Stomach (tissue), 9 donors: ENCODE results near the gene NT5C2. TPM values are rescaled to one million over a fixed set of nuclear protein-coding genes. Genes with fewer than 3 reads are reported as not detected.
"Not testable (repeated sequence)": the region's sequence is repeated elsewhere in the genome, so short reads cannot be mapped to it uniquely, and the experiment has no call there.

ENCODE experiments used
- DNase-seq, 2 donors: peaks; one replicate each; pipeline versions ENCODE4 v3.0.0 to v3.0.0-alpha.2; 2013 to 2019
- H3K27ac ChIP-seq, 5 donors: fragments of 200-600 bp in 4 of 5; sonication (generic) in 4 of 5; one replicate each; pipeline ENCODE4 v1.5.1; 2013 to 2019; ENCODE audit warnings: mild to moderate bottlenecking in 1 of 5, moderate library complexity in 1 of 5
- H3K27me3 ChIP-seq, 3 donors: fragments of 200-600 bp; sonication (generic); one replicate each; pipeline ENCODE4 v1.5.1; 2017 to 2019; ENCODE audit warnings: mixed run types in 1 of 3
- H3K36me3 ChIP-seq, 4 donors: fragments of 200-600 bp; sonication (generic); 1 replicate in 3 of 4; 2 replicates in 1 of 4; pipeline ENCODE4 v1.5.1; 2016 to 2019
- H3K4me1 ChIP-seq, 4 donors: fragments of 200-600 bp; sonication (generic); one replicate each; pipeline ENCODE4 v1.5.1; 2016 to 2019
- H3K4me3 ChIP-seq, 4 donors: fragments of 200-600 bp; sonication (generic) in 3 of 4; one replicate each; pipeline ENCODE4 v1.5.1; 2016 to 2019; ENCODE audit warnings: mild to moderate bottlenecking in 1 of 4
- H3K9me3 ChIP-seq, 4 donors: fragments of 200-600 bp; sonication (generic); one replicate each; pipeline ENCODE4 v1.5.1; 2016 to 2019
- CTCF ChIP-seq, 7 experiments: fragments of 450-650 bp in 4 of 7; fragments of 200-600 bp in 3 of 7; sonication (generic) in 3 of 7; IDR thresholded peaks; one replicate each; pipeline ENCODE4 v1.5.1; 2016 to 2019; ENCODE audit warnings: antibody characterized with exemption in 7 of 7, control low read depth in 2 of 7, mild to moderate bottlenecking in 1 of 7
- EP300 ChIP-seq: sonication (generic); formaldehyde crosslinking; IDR thresholded peaks from one replicate; pipeline ENCODE4 v1.6.1; 2017; ENCODE audit warnings: antibody characterized with exemption
- POLR2A ChIP-seq, 4 donors: fragments of 450-650 bp; IDR thresholded peaks; one replicate each; pipeline ENCODE4 v1.6.1; 2016; ENCODE audit warnings: antibody characterized with exemption in 4 of 4, control low read depth in 2 of 4, mild to moderate bottlenecking in 1 of 4, moderate library complexity in 1 of 4
- POLR2AphosphoS5 ChIP-seq, 3 donors: sonication (generic); formaldehyde crosslinking; IDR thresholded peaks; one replicate each; pipeline ENCODE4 v1.6.1; 2016; ENCODE audit warnings: antibody characterized with exemption in 3 of 3
- WGBS, 5 donors: extraction: QIAGEN DNeasy Blood & Tissue Kit in 3 of 5; methylation state at CpG; one replicate each; pipeline versions ENCODE4 v1.1.5 to v1.1.7; 2013 to 2018; 5-methylcytosine and 5-hydroxymethylcytosine counted together
- intact Hi-C: fragments of 100-400 bp; cut with DNase I; formaldehyde crosslinking; loops from one replicate; pipeline ENCODE4 v1.15.1; 2023; ENCODE audit warnings: low total_unique reads
- polyA plus RNA-seq, 3 donors: library from polyadenylated mRNA; stranded (reverse); fragments of 200-250 nt; gene quantifications; one replicate each; pipeline ENCODE4 v1.2.3, GENCODE V29; 2013
- total RNA-seq, 5 donors: library from RNA; depleted of rRNA; stranded (reverse); fragments of >200 nt; gene quantifications; one replicate each; pipeline versions ENCODE4 v1.1.0 to v1.2.3, GENCODE V29; 2014 to 2016
- donor health status: healthy with polysubstance abuse.
- donor health status: Bipolar disorder and iron deficiency.
- donor health status: healthy.

The NT5C2 gene
- total and polyA plus RNA-seq, 8 donors: 20.0 to 176 (median 35.6) TPM

GRCh38 chr10:103225939-103226338 lies 32.9 kb upstream of the NT5C2 start:
- H3K9me3 ChIP-seq: peaks cover 12 to 28% (median 20%) of the 10 kb centered on the region in 4 donors
- H3K27ac ChIP-seq: no peak overlapping the region
- H3K36me3 ChIP-seq: no peaks in the 10 kb centered on the region
- intact Hi-C loops: no loop called here
- H3K4me1 ChIP-seq: peaks cover 7 to 30% (median 9%) of the 10 kb centered on the region in 4 donors
- H3K27me3 ChIP-seq: no peaks in the 10 kb centered on the region
- no peak for DNase-seq
- no peak overlapping the region for H3K4me3 ChIP-seq
- TF ChIP-seq POLR2AphosphoS5 (IDR thresholded peaks at IDR 0.05) (no peak), POLR2A (IDR thresholded peaks at IDR 0.05) (no peak), EP300 (no peak), CTCF (IDR thresholded peaks at IDR 0.05) (no peak)

GRCh38 chr10:103224721-103225120 lies 31.6 kb upstream of the NT5C2 start:
- H3K4me1 ChIP-seq: peaks cover 0 to 20% (median 2%) of the 10 kb centered on the region in 4 donors
- H3K36me3 ChIP-seq, H3K27ac ChIP-seq, H3K4me3 ChIP-seq, intact Hi-C loops, DNase-seq, H3K27me3 ChIP-seq: not testable (repeated sequence)
- 78 to 89% (median 85%) methylated on average over 5 of the region's 5 CpGs for WGBS, 5 donors
- peaks cover 12 to 28% (median 20%) of the 10 kb centered on the region in 4 donors for H3K9me3 ChIP-seq

- TF ChIP-seq EP300 (no peak), CTCF (IDR thresholded peaks at IDR 0.05) (no peak), POLR2A (IDR thresholded peaks at IDR 0.05) (no peak), POLR2AphosphoS5 (IDR thresholded peaks at IDR 0.05) (no peak)
- intact Hi-C loops: no loop called here
- no peak for DNase-seq
- no peaks in the 10 kb centered on the region for H3K27me3 ChIP-seq
- peaks cover 12 to 28% (median 20%) of the 10 kb centered on the region in 4 donors for H3K9me3 ChIP-seq
- 88 to 96% (median 92%) methylated on average over 4 of the region's 4 CpGs for WGBS, 5 donors
- H3K36me3 ChIP-seq: no peaks in the 10 kb centered on the region
- peaks cover 0 to 14% (median 2%) of the 10 kb centered on the region in 4 donors for H3K4me1 ChIP-seq
- no peak overlapping the region for H3K4me3 ChIP-seq
- no peak overlapping the region for H3K27ac ChIP-seq
Measured at GRCh38 chr10:103224133-103224532, 31.1 kb upstream of the NT5C2 start.

GRCh38 chr10:103216362-103216761 lies 23.3 kb upstream of the NT5C2 start:
- H3K4me3 ChIP-seq, H3K36me3 ChIP-seq, H3K27ac ChIP-seq, DNase-seq, H3K9me3 ChIP-seq, H3K4me1 ChIP-seq, H3K27me3 ChIP-seq, intact Hi-C loops: not testable (repeated sequence)
- WGBS, 5 donors: 50 to 62% (median 59%) methylated on average over 4 of the region's 4 CpGs

- H3K9me3 ChIP-seq: peaks cover 0 to 9% (median 3%) of the 10 kb centered on the region in 4 donors
- WGBS, 5 donors: 78 to 92% (median 89%) methylated on average over 5 of the region's 5 CpGs
- H3K4me1 ChIP-seq: no peaks in the 10 kb centered on the region
- intact Hi-C loops: loop anchor here (2.0 kb wide), 1 partner anchor 17 kb away; no protein-coding TSS in a partner anchor
- no peak for DNase-seq
- H3K4me3 ChIP-seq: no peak overlapping the region
- H3K27ac ChIP-seq: no peak overlapping the region
- no peak for TF ChIP-seq POLR2A (IDR thresholded peaks at IDR 0.05)
- no peak for TF ChIP-seq EP300
- TF ChIP-seq POLR2AphosphoS5 (IDR thresholded peaks at IDR 0.05): no peak
- H3K36me3 ChIP-seq: no peaks in the 10 kb centered on the region
- H3K27me3 ChIP-seq: no peaks in the 10 kb centered on the region
Measured at GRCh38 chr10:103215601-103216000, 22.5 kb upstream of the NT5C2 start.

GRCh38 chr10:103210262-103210661 lies 17.2 kb upstream of the NT5C2 start:
- H3K36me3 ChIP-seq, H3K4me1 ChIP-seq, H3K27ac ChIP-seq, DNase-seq, intact Hi-C loops, H3K27me3 ChIP-seq, H3K4me3 ChIP-seq: not testable (repeated sequence)
- peaks cover 0 to 23% (median 13%) of the 10 kb centered on the region in 4 donors for H3K9me3 ChIP-seq
- 89 to 97% (median 92%) methylated on average over 4 of the region's 4 CpGs for WGBS, 5 donors

GRCh38 chr10:103207643-103208042 lies 14.6 kb upstream of the NT5C2 start:
- whole genome bisulfite sequencing, 5 donors: 34 to 51% (median 38%) methylated on average over 2 to 3 of the region's 3 CpGs
- DNase-seq: peak in 1 of 2 donors; percentile 27
- H3K9me3 ChIP-seq: peaks cover 0 to 23% (median 13%) of the 10 kb centered on the region in 4 donors
- intact Hi-C loops, H3K4me3 ChIP-seq, H3K36me3 ChIP-seq, H3K27ac ChIP-seq, H3K27me3 ChIP-seq, H3K4me1 ChIP-seq: not testable (repeated sequence)
